Loucy (cell line): Measurements from ENCODE around the gene CKM.

Experiments used
- H2AFZ ChIP-seq: fragments of 200-600 bp; sonication (generic); 2 replicates; pipeline ENCODE4 v1.6.0; 2016; ENCODE audit warnings: antibody characterized with exemption, mild to moderate bottlenecking, low read length, moderate library complexity
- H3F3A ChIP-seq: fragments of 200-600 bp; 2 replicates; pipeline ENCODE4 v1.6.0; 2016; ENCODE audit warnings: antibody characterized with exemption, low read depth, mild to moderate bottlenecking
- H3K27me3 ChIP-seq: fragments of 200-600 bp; sonication (generic); 2 replicates; pipeline ENCODE4 v1.6.1; 2014; ENCODE audit warnings: low read length, mild to moderate bottlenecking; ENCODE audit not compliant: insufficient read depth, poor library complexity, severe bottlenecking
- H3K36me3 ChIP-seq: fragments of 200-600 bp; sonication (generic); 2 replicates; pipeline ENCODE4 v1.6.1; 2016; ENCODE audit warnings: low read length; ENCODE audit not compliant: insufficient read depth
- H3K4me1 ChIP-seq: fragments of 200-600 bp; sonication (generic); 2 replicates; pipeline ENCODE4 v1.5.1; 2014; ENCODE audit warnings: low read length, mild to moderate bottlenecking; ENCODE audit not compliant: insufficient read depth, poor library complexity, severe bottlenecking
- H3K4me2 ChIP-seq: fragments of 200-600 bp; sonication (generic); 2 replicates; pipeline ENCODE4 v1.6.0; 2014; ENCODE audit warnings: antibody characterized with exemption, low read length, low read depth, mild to moderate bottlenecking; ENCODE audit not compliant: poor library complexity, severe bottlenecking
- H3K4me3 ChIP-seq: fragments of 200-600 bp; sonication (generic); 2 replicates; pipeline ENCODE4 v1.5.1; 2014; ENCODE audit warnings: low read length, mild to moderate bottlenecking, mixed read lengths; ENCODE audit not compliant: poor library complexity, severe bottlenecking
- H3K79me2 ChIP-seq: fragments of 200-600 bp; sonication (generic); 2 replicates; pipeline ENCODE4 v1.6.1; 2014; ENCODE audit warnings: low read length; ENCODE audit not compliant: insufficient read depth
- H3K9ac ChIP-seq: fragments of 200-600 bp; sonication (generic); 2 replicates; pipeline ENCODE4 v1.6.0; 2014; ENCODE audit warnings: mild to moderate bottlenecking, low read depth, low read length, moderate library complexity; ENCODE audit not compliant: poor library complexity, severe bottlenecking
- H3K9me2 ChIP-seq: fragments of 200-600 bp; sonication (generic); replicated peaks from 2 replicates; pipeline ENCODE4 v1.6.1; 2016; ENCODE audit warnings: low read depth, low read length, mixed read lengths
- H3K9me3 ChIP-seq: fragments of 200-600 bp; sonication (generic); 2 replicates; pipeline ENCODE4 v1.6.1; 2014; ENCODE audit warnings: mild to moderate bottlenecking, antibody characterized with exemption, low read length, low read depth; ENCODE audit not compliant: insufficient read depth
- H4K20me1 ChIP-seq: fragments of 200-600 bp; sonication (generic); 2 replicates; pipeline ENCODE4 v1.6.0; 2014; ENCODE audit warnings: antibody characterized with exemption, low read length, mild to moderate bottlenecking; ENCODE audit not compliant: insufficient read depth, poor library complexity, severe bottlenecking
- CTCF ChIP-seq: fragments of 200-600 bp; sonication (generic); conservative IDR thresholded peaks from 2 replicates; pipeline ENCODE4 v1.5.1; 2014; ENCODE audit warnings: mild to moderate bottlenecking, antibody characterized with exemption, low read length
- EZH2phosphoT487 ChIP-seq: fragments of 200-600 bp; IDR thresholded peaks from 2 replicates; pipeline ENCODE4 v1.6.1; 2018; ENCODE audit warnings: antibody characterized with exemption, mild to moderate bottlenecking, moderate library complexity, borderline replicate concordance

The CKM gene

DNA sequence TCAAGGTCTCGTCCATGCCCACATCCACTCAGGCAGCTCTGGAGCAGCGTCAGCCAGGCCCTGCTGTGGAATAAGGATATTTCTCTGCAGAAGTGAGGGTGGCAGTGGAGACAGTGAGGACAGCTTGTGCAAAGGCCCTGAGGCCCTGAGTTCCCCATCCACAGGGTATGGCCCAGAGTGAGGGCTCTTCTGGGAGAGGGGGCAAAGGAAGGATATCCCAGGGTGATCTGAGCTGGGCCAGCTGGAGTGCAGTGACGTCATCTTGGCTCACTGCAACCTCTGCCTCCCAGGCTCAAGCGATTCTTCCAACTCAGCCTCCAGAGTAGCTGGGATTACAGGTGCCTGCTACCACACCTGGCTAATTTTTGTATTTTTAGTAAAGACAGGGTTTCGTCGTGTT is 60.1 kb downstream of the CKM start:
- Histone ChIP-seq H3K36me3 (peaks cover 10% of the 10 kb centered on the region; the same call in 1 of the 2 replicates), H4K20me1 (no peaks in the 10 kb centered on the region), H3F3A (no peaks in the 10 kb centered on the region), H3K4me1 (no peaks in the 10 kb centered on the region), H3K4me2 (no peak overlapping the region), H3K27me3 (no peaks in the 10 kb centered on the region), H3K9me2 (no peaks in the 10 kb centered on the region), H3K9me3 (no peaks in the 10 kb centered on the region), H3K4me3 (no peak overlapping the region), H3K9ac (no peak overlapping the region), H2AFZ (no peak overlapping the region), H3K79me2 (peaks cover 6% of the 10 kb centered on the region; the same call in 1 of the 2 replicates)
- TF ChIP-seq EZH2phosphoT487 (no peak), CTCF (no peak)

- H3K79me2 ChIP-seq, result peaks cover 39% of the 10 kb centered on the region
- no peaks in the 10 kb centered on the region for H3F3A ChIP-seq
- no peaks in the 10 kb centered on the region for H3K9me3 ChIP-seq
- no peaks in the 10 kb centered on the region; the same call in 1 of the 2 replicates for H3K36me3 ChIP-seq
- peaks cover 18% of the 10 kb centered on the region for H3K4me1 ChIP-seq
- no peak overlapping the region for H3K4me2 ChIP-seq
- no peak overlapping the region for H3K9ac ChIP-seq
- H3K9me2 ChIP-seq, result no peaks in the 10 kb centered on the region
- H3K27me3 ChIP-seq, result no peaks in the 10 kb centered on the region
- peaks cover 25% of the 10 kb centered on the region for H4K20me1 ChIP-seq
- no peak overlapping the region for H3K4me3 ChIP-seq
- no peak overlapping the region for H2AFZ ChIP-seq
- TF ChIP-seq EZH2phosphoT487 (no peak), CTCF (no peak)
Observed at GRCh38 chr19:45258862-45259261, 63.8 kb downstream of the CKM start.

DNA sequence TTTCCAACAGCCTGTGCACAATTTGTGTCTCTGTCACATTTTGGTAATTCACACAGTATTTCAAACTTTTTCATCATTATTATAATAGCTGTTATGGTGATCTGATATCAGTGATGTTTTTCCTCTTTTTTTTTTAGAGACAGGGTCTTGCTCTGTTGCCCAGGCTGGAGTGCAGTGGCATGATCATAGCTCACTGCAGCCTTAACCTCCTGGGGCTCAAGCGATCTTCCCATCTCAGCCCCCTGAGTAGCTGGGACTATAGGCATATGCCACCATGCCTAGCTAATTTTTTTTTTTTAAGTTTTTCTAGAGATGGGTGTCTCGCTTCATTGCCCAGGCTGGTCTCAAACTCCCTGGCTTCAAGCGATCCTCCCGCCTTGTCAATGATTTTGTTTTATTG is 65.8 kb downstream of the CKM start:
- H3K27me3 ChIP-seq, result no peaks in the 10 kb centered on the region
- no peak overlapping the region for H2AFZ ChIP-seq
- H3K4me3 ChIP-seq, result no peak overlapping the region
- no peaks in the 10 kb centered on the region for H3F3A ChIP-seq
- H3K9me3 ChIP-seq, result no peaks in the 10 kb centered on the region
- no peaks in the 10 kb centered on the region for H3K9me2 ChIP-seq
- H3K4me1 ChIP-seq, result peaks cover 38% of the 10 kb centered on the region
- TF ChIP-seq CTCF (no peak), EZH2phosphoT487 (no peak)
- H3K36me3 ChIP-seq, result no peaks in the 10 kb centered on the region; the same call in 1 of the 2 replicates
- no peak overlapping the region for H3K9ac ChIP-seq
- H4K20me1 ChIP-seq, result peaks cover 46% of the 10 kb centered on the region
- no peak overlapping the region for H3K4me2 ChIP-seq
- H3K79me2 ChIP-seq, result peaks cover 59% of the 10 kb centered on the region
